Measurements from ENCODE around the gene PTPN1. TPM values are rescaled to one million over a fixed set of nuclear protein-coding genes. Genes with fewer than 3 reads are reported as not detected.

PTPN1 gene
- total RNA-seq, 1 experiment from 2014 or later, result 30.8 TPM

DNA sequence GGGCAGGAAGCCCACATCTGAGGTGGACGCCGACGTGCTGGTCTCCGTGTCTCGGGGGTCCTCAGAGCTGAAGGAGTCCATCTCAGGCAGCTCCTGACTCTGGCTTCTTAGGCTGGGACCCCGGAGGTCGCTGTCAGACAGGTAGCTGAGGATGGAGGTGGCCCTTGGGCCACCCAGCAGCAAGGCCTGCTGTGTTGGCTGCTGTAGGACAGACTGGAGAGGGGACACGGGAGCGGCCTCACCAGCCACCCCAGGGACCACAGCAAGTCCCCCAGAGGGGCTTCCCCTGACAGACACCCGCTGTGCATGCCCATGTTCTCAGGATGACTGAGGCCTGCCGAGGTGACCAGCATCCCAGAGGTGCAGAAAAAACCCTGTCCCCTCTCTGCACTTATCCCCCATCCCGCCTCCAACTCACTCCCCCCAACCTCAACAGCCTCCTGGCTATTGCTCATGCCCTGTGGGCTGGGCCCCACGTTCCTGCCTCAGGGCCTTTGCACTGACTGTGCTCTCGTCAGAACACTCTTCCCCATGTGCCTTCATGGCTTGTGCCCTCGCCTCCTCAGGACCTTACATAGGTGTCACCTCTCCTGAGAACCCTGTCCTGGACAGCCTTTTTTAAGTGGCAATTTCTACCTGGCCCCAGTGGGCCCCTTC, 92.4 kb downstream of the PTPN1 start:
- H4K91ac ChIP-seq (ENCODE audit: insufficient read length, low read depth, low read length), result no peak overlapping the region
- no peaks in the 10 kb centered on the region for H3K36me3 Mint-ChIP-seq (ENCODE audit: insufficient read depth in 1 of 3, low read depth in 3 of 3)
- H3K4me1 ChIP-seq (ENCODE audit: insufficient read depth, low read length), result no peaks in the 10 kb centered on the region
- no peak overlapping the region for H3K4me3 Mint-ChIP-seq
- no peak overlapping the region for H2BK5ac ChIP-seq (ENCODE audit: insufficient read length, low read length)
- no peak overlapping the region for H4K5ac ChIP-seq (ENCODE audit: insufficient read length, low read depth, low read length)
- H3K79me1 ChIP-seq (ENCODE audit: insufficient read depth, low read depth, low read length, poor library complexity, severe bottlenecking), result no peaks in the 10 kb centered on the region
- H3K4me2 ChIP-seq (ENCODE audit: insufficient read depth, insufficient read length, low read length), result no peak overlapping the region
- TF ChIP-seq, protein P1, sequence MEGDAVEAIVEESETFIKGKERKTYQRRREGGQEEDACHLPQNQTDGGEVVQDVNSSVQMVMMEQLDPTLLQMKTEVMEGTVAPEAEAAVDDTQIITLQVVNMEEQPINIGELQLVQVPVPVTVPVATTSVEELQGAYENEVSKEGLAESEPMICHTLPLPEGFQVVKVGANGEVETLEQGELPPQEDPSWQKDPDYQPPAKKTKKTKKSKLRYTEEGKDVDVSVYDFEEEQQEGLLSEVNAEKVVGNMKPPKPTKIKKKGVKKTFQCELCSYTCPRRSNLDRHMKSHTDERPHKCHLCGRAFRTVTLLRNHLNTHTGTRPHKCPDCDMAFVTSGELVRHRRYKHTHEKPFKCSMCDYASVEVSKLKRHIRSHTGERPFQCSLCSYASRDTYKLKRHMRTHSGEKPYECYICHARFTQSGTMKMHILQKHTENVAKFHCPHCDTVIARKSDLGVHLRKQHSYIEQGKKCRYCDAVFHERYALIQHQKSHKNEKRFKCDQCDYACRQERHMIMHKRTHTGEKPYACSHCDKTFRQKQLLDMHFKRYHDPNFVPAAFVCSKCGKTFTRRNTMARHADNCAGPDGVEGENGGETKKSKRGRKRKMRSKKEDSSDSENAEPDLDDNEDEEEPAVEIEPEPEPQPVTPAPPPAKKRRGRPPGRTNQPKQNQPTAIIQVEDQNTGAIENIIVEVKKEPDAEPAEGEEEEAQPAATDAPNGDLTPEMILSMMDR (conservative IDR thresholded peaks at IDR 0.05), result no peak
- no peak overlapping the region for H3K18ac ChIP-seq (ENCODE audit: insufficient read length, low read depth, low read length)
- DNase-seq, result no peak
- H3K4me1 Mint-ChIP-seq, result 0 out of 4 replicates have a peak, but pooled peaks cover 0 to 2% of the 10 kb centered on the region in 2 experiments
- no peak overlapping the region for H3K9ac ChIP-seq (ENCODE audit: extremely low read depth, insufficient read length, low read length)
- H4K8ac ChIP-seq (replicated peaks; ENCODE audit: insufficient read length, low read depth, low read length), result no peak overlapping the region
- no peak overlapping the region for H2BK120ac ChIP-seq (ENCODE audit: low read depth, low read length, poor library complexity, severe bottlenecking)
- no peaks in the 10 kb centered on the region for H4K20me1 ChIP-seq (ENCODE audit: control insufficient read depth, insufficient read depth, insufficient read length)
- H3K27me3 ChIP-seq (ENCODE audit: insufficient read depth, low read length), result no peaks in the 10 kb centered on the region
- peaks cover 1% of the 10 kb centered on the region; the same call in 1 of the 2 replicates for H3K27me3 Mint-ChIP-seq (ENCODE audit: low read depth)
- no peaks in the 10 kb centered on the region for H3K23me2 ChIP-seq (ENCODE audit: insufficient read length, low read depth, low read length, poor library complexity, severe bottlenecking)
- no peak overlapping the region for H2BK20ac ChIP-seq (ENCODE audit: low read depth, low read length, poor library complexity, severe bottlenecking)
- no peak overlapping the region for H3K14ac ChIP-seq (ENCODE audit: insufficient read depth, low read length)
- no peak overlapping the region for H2BK12ac ChIP-seq (ENCODE audit: insufficient read length, low read depth, low read length)
- H2AK5ac ChIP-seq (ENCODE audit: insufficient read length, low read length), result no peak overlapping the region
- no peak overlapping the region for H3K27ac ChIP-seq (ENCODE audit: insufficient read length, low read depth, low read length)
- H3K9me3 ChIP-seq (ENCODE audit: control insufficient read depth, low read depth, low read length), result no peaks in the 10 kb centered on the region
- no peak overlapping the region for H2AFZ ChIP-seq (ENCODE audit: low read length)
- no peak overlapping the region for H2BK15ac ChIP-seq (ENCODE audit: low read depth, low read length)
- H3K23ac ChIP-seq (ENCODE audit: insufficient read length, low read depth, low read length), result no peak overlapping the region
- no CpG with 5 or more reads among the region's 15 CpGs for WGBS (ENCODE audit: extremely low coverage, insufficient read length, low lambda C conversion rate)
- no peak overlapping the region for H3T11ph ChIP-seq (ENCODE audit: low read length)
- no peak overlapping the region for H3K4ac ChIP-seq (ENCODE audit: low read depth, low read length)
- H3K56ac ChIP-seq (ENCODE audit: insufficient read length, low read depth, low read length), result no peak overlapping the region
- H3K27ac Mint-ChIP-seq, result no peak overlapping the region
- H3K79me2 ChIP-seq (ENCODE audit: insufficient read depth, low read length), result no peaks in the 10 kb centered on the region
- H3K9me3 Mint-ChIP-seq, result no peaks in the 10 kb centered on the region
